K562 (cell line): ENCODE measurements around the gene HOXB5. TPM values are rescaled to one million over a fixed set of nuclear protein-coding genes. Genes with fewer than 3 reads are reported as not detected.

Experiments used
- BRD9 ChIP-seq: fragments of 450-650 bp; IDR thresholded peaks from 2 replicates; pipeline ENCODE4 v1.6.1; 2018; ENCODE audit warnings: low read depth; ENCODE audit not compliant: partially characterized antibody
- CBFA2T3 ChIP-seq: fragments of 450-650 bp; IDR thresholded peaks from 2 replicates; pipeline ENCODE4 v1.6.1; 2017
- ELF1 ChIP-seq: fragments of 200-800 bp; sonication (Bioruptor generic); IDR thresholded peaks from 2 replicates; pipeline ENCODE4 v1.6.1; 2016; ENCODE audit warnings: missing genetic modification characterization, missing compliant biosample characterization
- MTA1 ChIP-seq: fragments of 450-650 bp; IDR thresholded peaks from 2 replicates; pipeline ENCODE4 v1.6.1; 2017; ENCODE audit warnings: borderline replicate concordance
- NCOA1 ChIP-seq: fragments of 450-650 bp; IDR thresholded peaks from 2 replicates; pipeline ENCODE4 v1.6.1; 2016; ENCODE audit warnings: low read depth
- OTX1 ChIP-seq: fragments of 450-650 bp; formaldehyde crosslinking; IDR thresholded peaks from 2 replicates; pipeline ENCODE4 v1.4.0; 2022; ENCODE audit warnings: mild to moderate bottlenecking
- PHB ChIP-seq: fragments of 250-450 bp; sonication (Bioruptor Pico); IDR thresholded peaks from 2 replicates; pipeline ENCODE4 v1.5.0; 2021
- PML ChIP-seq: IDR thresholded peaks from 2 replicates; pipeline ENCODE4 v1.6.1; 2012; ENCODE audit warnings: low read length, inconsistent platforms
- PTBP1 ChIP-seq: fragments of 200-400 bp; formaldehyde crosslinking; IDR thresholded peaks from 2 replicates; pipeline ENCODE4 v1.6.1; 2017; ENCODE audit warnings: low read depth, low read length
- SAFB ChIP-seq: fragments of 200-400 bp; formaldehyde crosslinking; IDR thresholded peaks from 2 replicates; pipeline ENCODE4 v1.6.1; 2017; ENCODE audit warnings: low read depth, low read length, borderline replicate concordance
- TAF7 ChIP-seq: fragments of 450-650 bp; IDR thresholded peaks from 2 replicates; pipeline ENCODE4 v1.6.1; 2016; ENCODE audit warnings: missing genetic modification characterization, missing compliant biosample characterization
- TCFL5 ChIP-seq: fragments of 250-450 bp; sonication (Bioruptor Pico); conservative IDR thresholded peaks from 2 replicates; pipeline ENCODE4 v1.6.1; 2021; ENCODE audit warnings: mild to moderate bottlenecking, moderate library complexity, matching md5 sums
- ZFP36 ChIP-seq: fragments of 150-350 bp; IDR thresholded peaks from 2 replicates; pipeline ENCODE4 v1.6.1; 2018; ENCODE audit warnings: low read length, low read depth; ENCODE audit not compliant: partially characterized antibody
- ZNF696 ChIP-seq: fragments of 250-450 bp; sonication (Bioruptor Pico); conservative IDR thresholded peaks from 2 replicates; pipeline ENCODE4 v1.4.0; 2020; ENCODE audit warnings: mild to moderate bottlenecking, moderate library complexity
- polyA plus RNA-seq, 8 experiments: library from polyadenylated mRNA; depleted of rRNA in 4 of 8; stranded (reverse) in 5 of 8; unstranded in 3 of 8; fragments of >200 nt; fragmentation: Nextera tagmentation in 2 of 8; fragmentation: Illumina TruSeq in 1 of 8; extraction: Ambion mirVana in 2 of 8; extraction: Trizol in 1 of 8; gene quantifications; 2 replicates each; pipeline versions ENCODE4 v1.2.1 to v1.2.3, GENCODE V29; 2011 to 2014; ENCODE audit warnings: inconsistent platforms in 1 of 8, missing spikeins in 1 of 8
- total RNA-seq, 7 experiments: library from RNA; depleted of rRNA in 6 of 7; stranded (reverse); fragments of >200 nt in 6 of 7; fragmentation: Illumina TruSeq in 2 of 7; extraction: Trizol in 2 of 7; gene quantifications; 2 replicates each; pipeline versions ENCODE4 v1.2.1 to v1.2.3, GENCODE V29; 2011 to 2021; ENCODE audit warnings: low replicate concordance in 1 of 7
- TF ChIP-seq, protein P1 (sequence below), 2 experiments: IDR thresholded peaks; 2 replicates each; pipeline ENCODE4 v1.6.1; 2011; ENCODE audit warnings: borderline replicate concordance in 1 of 2, control low read depth in 1 of 2, low read depth in 1 of 2, low read length in 1 of 2, mild to moderate bottlenecking in 1 of 2, mixed read lengths in 1 of 2, moderate library complexity in 1 of 2; ENCODE audit not compliant: insufficient read depth in 1 of 2, insufficient read length in 1 of 2, poor library complexity in 1 of 2, severe bottlenecking in 1 of 2; ENCODE audit errors: extremely low read depth in 1 of 2
- TF ChIP-seq, protein P2 (sequence below): IDR thresholded peaks from 3 replicates; pipeline ENCODE4 v1.6.1; 2011; ENCODE audit warnings: borderline replicate concordance, mild to moderate bottlenecking, moderate library complexity; ENCODE audit not compliant: insufficient read length; ENCODE audit errors: extremely low read depth
- TF ChIP-seq, protein P3 (sequence below): sonication (generic); formaldehyde crosslinking; IDR thresholded peaks from 2 replicates; pipeline ENCODE4 v1.9.0; 2022; ENCODE audit warnings: mild to moderate bottlenecking, missing genetic modification reagents
- TF ChIP-seq, protein P4 (sequence below): fragments of 450-650 bp; IDR thresholded peaks from 2 replicates; pipeline ENCODE4 v1.6.1; 2014; ENCODE audit warnings: low read depth, mild to moderate bottlenecking, moderate library complexity, borderline replicate concordance

Gene HOXB5
- total and polyA plus RNA-seq, 9 of the 15 experiments (the other 6 are each of a cell fraction or from before 2014, with no cell fraction given), result 0.24 to 2.7 (median 0.65) TPM

DNA sequence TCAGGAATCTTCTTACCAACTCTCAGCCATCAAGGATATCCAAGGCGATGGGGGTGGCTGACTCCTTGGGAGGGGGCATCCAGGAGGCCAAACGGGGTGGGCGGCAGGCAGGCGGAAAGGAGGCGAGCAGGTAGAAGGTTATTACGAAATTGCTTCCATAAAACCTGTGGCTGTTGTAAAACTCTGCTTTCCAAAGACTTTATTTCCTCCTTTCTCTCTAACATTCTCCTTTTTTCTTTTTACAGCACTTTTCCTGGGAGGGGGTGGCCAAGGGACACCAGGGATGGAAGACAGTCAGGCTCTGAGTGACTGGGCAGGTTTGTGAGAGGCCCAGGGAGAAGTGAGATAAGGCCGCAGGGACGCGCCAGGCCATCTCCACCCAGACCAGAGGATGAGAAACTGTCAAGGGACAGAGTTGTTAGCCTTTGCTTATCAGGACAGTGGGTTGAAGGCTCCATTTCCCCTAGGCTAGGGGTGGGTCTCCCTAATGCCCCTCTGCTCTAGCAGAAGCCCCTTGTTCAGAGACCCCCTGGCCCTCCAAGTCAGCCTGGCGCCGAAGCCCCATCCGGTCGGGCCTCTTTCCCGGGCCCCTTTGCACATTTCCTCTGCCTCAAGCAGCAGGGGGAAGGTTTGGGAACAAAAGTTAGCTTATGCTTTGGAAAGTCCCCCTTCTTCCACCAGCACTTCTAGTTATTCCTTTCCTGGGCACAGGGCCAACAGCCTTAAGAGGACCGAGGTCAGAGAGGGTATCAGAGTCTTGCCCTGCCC is 37.5 kb upstream of the HOXB5 start (continued):
- TF ChIP-seq BRD9, result no peak
- TF ChIP-seq, protein P1, sequence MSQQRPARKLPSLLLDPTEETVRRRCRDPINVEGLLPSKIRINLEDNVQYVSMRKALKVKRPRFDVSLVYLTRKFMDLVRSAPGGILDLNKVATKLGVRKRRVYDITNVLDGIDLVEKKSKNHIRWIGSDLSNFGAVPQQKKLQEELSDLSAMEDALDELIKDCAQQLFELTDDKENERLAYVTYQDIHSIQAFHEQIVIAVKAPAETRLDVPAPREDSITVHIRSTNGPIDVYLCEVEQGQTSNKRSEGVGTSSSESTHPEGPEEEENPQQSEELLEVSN (IDR thresholded peaks at IDR 0.05; ENCODE audit: borderline replicate concordance in 1 of 2, extremely low read depth in 1 of 2, insufficient read depth in 1 of 2, insufficient read length in 1 of 2, low read depth in 1 of 2, low read length in 1 of 2, poor library complexity in 1 of 2, severe bottlenecking in 1 of 2), result peak in 1 of 2 experiments; percentile 33
- no peak for TF ChIP-seq TCFL5 (CRISPR knock-in tag)
- no peak for TF ChIP-seq ZNF696
- TF ChIP-seq TAF7 (tag), result peak; percentile 40; the same call in 1 of the 2 replicates
- TF ChIP-seq OTX1 (CRISPR knock-in tag), result no peak
- no peak for TF ChIP-seq SAFB
- no peak for TF ChIP-seq PTBP1
- TF ChIP-seq PML, result no peak
- TF ChIP-seq, protein P2, sequence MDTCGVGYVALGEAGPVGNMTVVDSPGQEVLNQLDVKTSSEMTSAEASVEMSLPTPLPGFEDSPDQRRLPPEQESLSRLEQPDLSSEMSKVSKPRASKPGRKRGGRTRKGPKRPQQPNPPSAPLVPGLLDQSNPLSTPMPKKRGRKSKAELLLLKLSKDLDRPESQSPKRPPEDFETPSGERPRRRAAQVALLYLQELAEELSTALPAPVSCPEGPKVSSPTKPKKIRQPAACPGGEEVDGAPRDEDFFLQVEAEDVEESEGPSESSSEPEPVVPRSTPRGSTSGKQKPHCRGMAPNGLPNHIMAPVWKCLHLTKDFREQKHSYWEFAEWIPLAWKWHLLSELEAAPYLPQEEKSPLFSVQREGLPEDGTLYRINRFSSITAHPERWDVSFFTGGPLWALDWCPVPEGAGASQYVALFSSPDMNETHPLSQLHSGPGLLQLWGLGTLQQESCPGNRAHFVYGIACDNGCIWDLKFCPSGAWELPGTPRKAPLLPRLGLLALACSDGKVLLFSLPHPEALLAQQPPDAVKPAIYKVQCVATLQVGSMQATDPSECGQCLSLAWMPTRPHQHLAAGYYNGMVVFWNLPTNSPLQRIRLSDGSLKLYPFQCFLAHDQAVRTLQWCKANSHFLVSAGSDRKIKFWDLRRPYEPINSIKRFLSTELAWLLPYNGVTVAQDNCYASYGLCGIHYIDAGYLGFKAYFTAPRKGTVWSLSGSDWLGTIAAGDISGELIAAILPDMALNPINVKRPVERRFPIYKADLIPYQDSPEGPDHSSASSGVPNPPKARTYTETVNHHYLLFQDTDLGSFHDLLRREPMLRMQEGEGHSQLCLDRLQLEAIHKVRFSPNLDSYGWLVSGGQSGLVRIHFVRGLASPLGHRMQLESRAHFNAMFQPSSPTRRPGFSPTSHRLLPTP, result no peak
- TF ChIP-seq NCOA1, result no peak
- TF ChIP-seq PHB (CRISPR knock-in tag), result no peak
- TF ChIP-seq, protein P3, sequence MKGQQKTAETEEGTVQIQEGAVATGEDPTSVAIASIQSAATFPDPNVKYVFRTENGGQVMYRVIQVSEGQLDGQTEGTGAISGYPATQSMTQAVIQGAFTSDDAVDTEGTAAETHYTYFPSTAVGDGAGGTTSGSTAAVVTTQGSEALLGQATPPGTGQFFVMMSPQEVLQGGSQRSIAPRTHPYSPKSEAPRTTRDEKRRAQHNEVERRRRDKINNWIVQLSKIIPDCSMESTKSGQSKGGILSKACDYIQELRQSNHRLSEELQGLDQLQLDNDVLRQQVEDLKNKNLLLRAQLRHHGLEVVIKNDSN, result no peak
- TF ChIP-seq, protein P4, sequence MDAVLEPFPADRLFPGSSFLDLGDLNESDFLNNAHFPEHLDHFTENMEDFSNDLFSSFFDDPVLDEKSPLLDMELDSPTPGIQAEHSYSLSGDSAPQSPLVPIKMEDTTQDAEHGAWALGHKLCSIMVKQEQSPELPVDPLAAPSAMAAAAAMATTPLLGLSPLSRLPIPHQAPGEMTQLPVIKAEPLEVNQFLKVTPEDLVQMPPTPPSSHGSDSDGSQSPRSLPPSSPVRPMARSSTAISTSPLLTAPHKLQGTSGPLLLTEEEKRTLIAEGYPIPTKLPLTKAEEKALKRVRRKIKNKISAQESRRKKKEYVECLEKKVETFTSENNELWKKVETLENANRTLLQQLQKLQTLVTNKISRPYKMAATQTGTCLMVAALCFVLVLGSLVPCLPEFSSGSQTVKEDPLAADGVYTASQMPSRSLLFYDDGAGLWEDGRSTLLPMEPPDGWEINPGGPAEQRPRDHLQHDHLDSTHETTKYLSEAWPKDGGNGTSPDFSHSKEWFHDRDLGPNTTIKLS, result no peak
- no peak for TF ChIP-seq MTA1
- peak; percentile 86 for TF ChIP-seq CBFA2T3
- TF ChIP-seq ZFP36, result no peak
- TF ChIP-seq ELF1 (tag), result no peak; the same call in 1 of the 2 replicates
